CD4-positive, alpha-beta T cell treated with Interleukin-17A for 1 hour (primary cell): Measurements from ENCODE around the gene VWA3B.
"Not testable (repeated sequence)": the region's sequence is repeated elsewhere in the genome, so short reads cannot be mapped to it uniquely, and the experiment has no call there.

ENCODE experiments used
- DNase-seq: peaks from one replicate; pipeline ENCODE4 v3.0.0-alpha.2; 2020

VWA3B gene

GRCh38 chr2:98086491-98087446 is at the start of gene VWA3B:
VWA3B (plus strand) TSS chr2:98087167; CDS start chr2:98093093, 5,926 bp downstream.
- DNase-seq, result peak; percentile 14

- no peak for DNase-seq
Measured at GRCh38 chr2:98037206-98037605, 49.8 kb upstream of the VWA3B start.

- DNase-seq, result no peak
Measured at GRCh38 chr2:98037666-98038336, 49.2 kb upstream of the VWA3B start.

GRCh38 chr2:98039085-98039756 is 47.7 kb upstream of the VWA3B start:
- DNase-seq, result no peak

- DNase-seq, result no peak
Measured at GRCh38 chr2:98040331-98040939, 46.5 kb upstream of the VWA3B start.

- no peak for DNase-seq
Measured at GRCh38 chr2:98043101-98043500, 43.9 kb upstream of the VWA3B start.

GRCh38 chr2:98044730-98045129 is 42.2 kb upstream of the VWA3B start:
- DNase-seq, result not testable (repeated sequence)

- DNase-seq, result no peak
Measured at GRCh38 chr2:98050070-98050469, 36.9 kb upstream of the VWA3B start.

- DNase-seq, result no peak
Measured at GRCh38 chr2:98058191-98058975, 28.6 kb upstream of the VWA3B start.

GRCh38 chr2:98060277-98060676 is 26.7 kb upstream of the VWA3B start:
- no peak for DNase-seq

- DNase-seq, result no peak
Measured at GRCh38 chr2:98063291-98063854, 23.6 kb upstream of the VWA3B start.

- DNase-seq, result no peak
Measured at GRCh38 chr2:98065808-98066207, 21.2 kb upstream of the VWA3B start.

GRCh38 chr2:98067160-98067559 is 19.8 kb upstream of the VWA3B start:
- DNase-seq, result no peak

- no peak for DNase-seq
Measured at GRCh38 chr2:98070081-98070480, 16.9 kb upstream of the VWA3B start.

GRCh38 chr2:98072442-98072841 is 14.5 kb upstream of the VWA3B start:
- no peak for DNase-seq

GRCh38 chr2:98078701-98079100 is 8.3 kb upstream of the VWA3B start:
- no peak for DNase-seq

- DNase-seq, result no peak
Measured at GRCh38 chr2:98084151-98084868, 2.7 kb upstream of the VWA3B start.

- DNase-seq, result no peak
Measured at GRCh38 chr2:98084869-98085238, 2.1 kb upstream of the VWA3B start.

GRCh38 chr2:98085649-98086048 is 1.3 kb upstream of the VWA3B start:
- DNase-seq, result no peak

GRCh38 chr2:98087447-98088020 is 567 bp downstream of the VWA3B start:
- no peak for DNase-seq

GRCh38 chr2:98088261-98088660 is 1.3 kb downstream of the VWA3B start:
- DNase-seq, result peak; percentile 25
